Measurements from ENCODE around the gene CCL26. TPM values are rescaled to one million over a fixed set of nuclear protein-coding genes. Genes with fewer than 3 reads are reported as not detected.

CCL26 gene
- polyA plus RNA-seq, 1 experiment, result 0.26 TPM

DNA sequence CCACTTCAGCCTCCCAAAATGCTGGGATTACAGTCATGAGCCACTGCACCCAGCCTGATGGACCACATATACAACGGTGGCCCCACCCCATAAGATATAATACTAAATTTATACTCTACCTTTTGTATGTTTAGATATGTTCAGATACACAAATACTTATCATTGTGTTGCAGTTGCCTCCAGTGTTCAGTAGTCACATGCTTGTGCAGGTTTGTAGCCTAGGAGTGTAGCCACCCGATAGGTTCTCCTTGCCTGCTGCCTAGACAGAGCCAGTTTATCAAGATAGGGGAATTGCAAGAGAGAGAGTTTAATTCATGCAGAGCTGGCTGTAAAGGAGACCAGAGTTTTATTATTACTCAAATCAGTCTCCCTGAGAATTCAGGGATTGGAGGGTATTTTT is 32.0 kb upstream of the CCL26 start:
- no peak overlapping the region for H3K4me3 ChIP-seq (ENCODE audit: low read depth, low read length)
- ChIA-PET CTCF (no interaction called here), POLR2A (no interaction called here)
- H3K36me3 ChIP-seq (ENCODE audit: control insufficient read depth, insufficient read depth, low read length), result no peaks in the 10 kb centered on the region
- no peak for DNase-seq (ENCODE audit: low read depth)
- peaks cover 7% of the 10 kb centered on the region for H3K27me3 ChIP-seq (ENCODE audit: control insufficient read depth, insufficient read depth, low read length)
- TF ChIP-seq CTCF (IDR thresholded peaks at IDR 0.05; ENCODE audit: insufficient read depth, low read depth, low read length), result no peak

GRCh38 chr7:75802552-75802821 is 30.5 kb upstream of the CCL26 start:
- Histone ChIP-seq H3K4me3 (ENCODE audit: low read depth, low read length) (no peak overlapping the region), H3K36me3 (ENCODE audit: control insufficient read depth, insufficient read depth, low read length) (no peaks in the 10 kb centered on the region), H3K27me3 (ENCODE audit: control insufficient read depth, insufficient read depth, low read length) (peaks cover 8% of the 10 kb centered on the region)
- ChIA-PET CTCF (no interaction called here), POLR2A (no interaction called here)
- no peak for TF ChIP-seq CTCF (IDR thresholded peaks at IDR 0.05; ENCODE audit: insufficient read depth, low read depth, low read length)
- no peak for DNase-seq (ENCODE audit: low read depth)

DNA sequence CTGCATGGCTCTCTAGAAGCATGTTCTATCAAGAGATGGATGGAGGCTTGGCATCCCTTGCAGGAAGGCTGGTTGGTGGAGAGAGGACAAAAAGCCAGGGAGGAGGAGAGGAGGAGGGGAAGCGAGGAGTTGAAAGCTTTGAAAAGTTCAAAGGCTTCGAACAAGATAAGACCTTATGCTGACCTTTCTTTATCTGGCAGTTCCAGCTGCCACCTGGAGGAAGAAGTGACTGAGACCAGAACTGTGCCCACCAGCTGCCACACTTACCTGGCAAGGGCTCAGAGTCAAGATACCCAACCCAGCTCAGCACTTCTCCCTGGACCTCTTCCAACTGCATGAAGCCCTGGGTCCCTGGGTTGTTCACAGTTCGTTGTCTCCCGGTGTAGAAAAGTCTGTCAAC is 26.8 kb upstream of the CCL26 start:
- TF ChIP-seq CTCF (IDR thresholded peaks at IDR 0.05; ENCODE audit: insufficient read depth, low read depth, low read length), result no peak
- peaks cover 21% of the 10 kb centered on the region for H3K27me3 ChIP-seq (ENCODE audit: control insufficient read depth, insufficient read depth, low read length)
- H3K4me3 ChIP-seq (ENCODE audit: low read depth, low read length), result no peak overlapping the region
- no peak for DNase-seq (ENCODE audit: low read depth)
- ChIA-PET POLR2A (no interaction called here), CTCF (no interaction called here)
- no peaks in the 10 kb centered on the region for H3K36me3 ChIP-seq (ENCODE audit: control insufficient read depth, insufficient read depth, low read length)

DNA sequence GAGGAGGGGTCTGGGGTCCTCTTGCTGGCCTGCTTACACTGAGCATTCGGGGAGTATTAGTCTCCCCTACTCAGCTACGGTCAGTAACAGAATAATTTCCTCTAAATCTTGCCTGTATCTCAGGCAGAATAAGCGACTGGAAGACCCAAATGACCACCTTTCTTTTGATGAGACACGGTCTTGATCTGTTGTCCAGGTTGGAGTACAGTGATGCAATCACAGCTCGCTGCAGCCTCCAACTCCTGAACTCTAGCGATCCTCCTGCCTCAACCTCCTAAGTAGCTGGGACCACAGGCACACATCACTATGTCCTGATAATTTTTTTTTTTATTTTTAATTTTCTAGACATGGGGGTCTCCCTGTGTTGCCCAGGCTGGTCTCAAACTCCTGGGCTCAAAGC is 24.4 kb upstream of the CCL26 start:
- Histone ChIP-seq H3K27me3 (ENCODE audit: control insufficient read depth, insufficient read depth, low read length) (peaks cover 17% of the 10 kb centered on the region), H3K36me3 (ENCODE audit: control insufficient read depth, insufficient read depth, low read length) (no peaks in the 10 kb centered on the region), H3K4me3 (ENCODE audit: low read depth, low read length) (no peak overlapping the region)
- POLR2A ChIA-PET, result no interaction called here
- no peak for DNase-seq (ENCODE audit: low read depth)
- no peak for TF ChIP-seq CTCF (IDR thresholded peaks at IDR 0.05; ENCODE audit: insufficient read depth, low read depth, low read length)
- CTCF ChIA-PET, result no interaction called here

DNA sequence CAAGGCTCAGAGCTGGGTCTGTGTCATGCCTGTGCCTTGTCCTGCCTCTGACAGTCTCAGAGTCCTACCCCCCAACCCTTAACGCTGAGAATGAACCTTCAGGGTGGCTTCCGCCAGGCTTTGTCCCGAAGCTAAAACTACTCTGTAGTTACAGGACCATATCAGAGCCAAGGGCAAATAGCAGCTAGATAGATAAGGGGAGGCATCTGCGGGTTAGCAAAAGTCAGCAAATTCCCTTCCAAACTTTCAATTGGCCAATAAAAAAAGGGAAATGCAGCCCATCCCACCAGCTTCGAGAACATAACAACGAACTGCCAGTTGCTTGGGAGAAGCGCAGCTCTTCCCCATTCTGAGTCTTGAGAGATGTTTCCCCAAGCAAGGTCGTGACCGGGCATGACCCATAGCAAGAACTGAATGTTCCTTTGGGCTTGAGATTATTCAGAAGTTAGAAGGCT is 23.8 kb upstream of the CCL26 start:
- no peak for TF ChIP-seq CTCF (IDR thresholded peaks at IDR 0.05; ENCODE audit: insufficient read depth, low read depth, low read length)
- Histone ChIP-seq H3K4me3 (ENCODE audit: low read depth, low read length) (no peak overlapping the region), H3K27me3 (ENCODE audit: control insufficient read depth, insufficient read depth, low read length) (peaks cover 17% of the 10 kb centered on the region), H3K36me3 (ENCODE audit: control insufficient read depth, insufficient read depth, low read length) (no peaks in the 10 kb centered on the region)
- ChIA-PET CTCF (no interaction called here), POLR2A (no interaction called here)
- no peak for DNase-seq (ENCODE audit: low read depth)
